GM18520 (cell line): ENCODE measurements around the gene SPON1.
A peak's percentile ranks its signal among the peaks of the same experiment; 100 is the strongest.
"Not testable (repeated sequence)": the region's sequence is repeated elsewhere in the genome, so short reads cannot be mapped to it uniquely, and the experiment has no call there.

ENCODE experiments used
- ATAC-seq: cut with Tn5 transposase; IDR thresholded peaks from one replicate; pipeline ENCODE4 v1.9.1; 2021; ENCODE audit not compliant: unreplicated experiment

The SPON1 gene

DNA sequence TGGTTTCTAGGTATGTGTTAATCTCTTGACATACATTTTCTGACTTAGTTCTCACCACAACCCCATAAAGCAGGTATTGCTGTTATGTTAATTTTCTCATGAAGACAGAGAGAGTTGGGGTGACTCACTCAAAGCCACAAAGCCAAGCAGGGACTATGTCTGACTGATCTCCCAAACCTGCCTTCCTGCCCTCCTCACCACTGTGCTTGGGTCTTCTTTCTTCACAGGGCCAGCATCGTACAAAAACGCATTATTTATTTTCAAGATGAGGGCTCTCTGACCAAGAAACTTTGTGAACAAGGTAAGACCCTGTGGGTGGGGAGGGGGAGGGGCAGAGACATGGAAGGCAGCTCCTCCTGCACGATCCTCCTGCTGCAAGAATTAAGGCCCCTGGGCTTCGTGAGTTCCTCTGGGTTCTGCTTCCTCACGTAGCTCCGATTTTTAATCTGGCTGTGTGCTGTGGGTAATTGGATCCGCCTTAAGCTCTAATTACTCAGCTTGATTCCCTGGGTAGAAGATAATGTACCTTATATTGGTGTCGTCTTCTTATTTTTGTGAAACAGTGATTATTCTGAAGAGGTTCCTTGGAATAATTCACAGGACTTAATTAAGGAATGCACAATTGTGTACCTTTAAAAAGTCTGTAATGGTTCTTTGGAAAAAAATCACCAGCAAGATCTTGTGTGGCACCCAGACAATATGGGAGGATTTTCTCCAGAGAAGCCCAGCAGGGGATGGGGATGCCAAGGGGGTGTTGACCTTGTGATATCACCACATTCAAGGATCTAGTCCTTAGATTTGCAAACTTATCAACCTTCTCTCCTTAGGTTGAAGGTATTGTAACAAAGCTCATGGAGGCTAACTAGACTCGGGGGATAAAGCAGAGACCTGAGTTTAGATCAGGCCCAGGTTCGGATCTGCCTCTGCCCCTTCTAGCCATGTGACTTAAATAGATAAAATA is 112.9 kb downstream of the SPON1 start:
- ATAC-seq = peak; percentile 70

DNA sequence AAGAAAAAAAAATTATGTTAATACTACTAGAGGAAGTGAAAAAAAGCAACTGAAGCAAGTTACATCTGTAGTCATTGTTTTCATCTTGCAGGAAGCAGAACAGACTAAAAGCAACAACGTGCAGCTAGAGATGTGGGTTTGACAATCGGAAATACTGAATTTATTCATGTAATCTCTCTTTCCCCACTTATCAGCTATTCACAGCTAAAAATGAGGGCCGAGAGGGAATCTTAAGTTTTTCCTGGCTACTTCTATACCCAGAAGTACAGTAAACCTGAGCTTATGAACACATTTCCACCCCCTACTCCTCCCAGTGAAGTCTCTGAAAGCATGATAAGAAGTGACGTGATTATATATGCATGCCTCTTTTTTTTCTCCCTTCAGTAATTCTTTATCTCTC is 116.5 kb downstream of the SPON1 start:
- no peak for ATAC-seq

DNA sequence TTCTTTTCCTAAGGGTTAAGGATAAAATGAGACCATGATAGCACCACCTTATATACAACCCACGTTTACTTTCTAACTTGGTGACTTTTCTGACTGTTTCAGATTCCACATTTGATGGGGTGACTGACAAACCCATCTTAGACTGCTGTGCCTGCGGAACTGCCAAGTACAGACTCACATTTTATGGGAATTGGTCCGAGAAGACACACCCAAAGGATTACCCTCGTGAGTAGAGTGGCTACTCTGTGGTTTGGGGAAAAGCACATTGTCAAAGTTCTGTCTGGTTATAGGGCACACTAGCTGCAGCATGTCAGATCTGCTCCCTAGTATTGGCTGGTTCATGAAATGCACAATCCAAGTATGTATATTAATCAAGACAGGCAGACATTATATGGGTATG is 117.3 kb downstream of the SPON1 start:
- ATAC-seq = no peak

DNA sequence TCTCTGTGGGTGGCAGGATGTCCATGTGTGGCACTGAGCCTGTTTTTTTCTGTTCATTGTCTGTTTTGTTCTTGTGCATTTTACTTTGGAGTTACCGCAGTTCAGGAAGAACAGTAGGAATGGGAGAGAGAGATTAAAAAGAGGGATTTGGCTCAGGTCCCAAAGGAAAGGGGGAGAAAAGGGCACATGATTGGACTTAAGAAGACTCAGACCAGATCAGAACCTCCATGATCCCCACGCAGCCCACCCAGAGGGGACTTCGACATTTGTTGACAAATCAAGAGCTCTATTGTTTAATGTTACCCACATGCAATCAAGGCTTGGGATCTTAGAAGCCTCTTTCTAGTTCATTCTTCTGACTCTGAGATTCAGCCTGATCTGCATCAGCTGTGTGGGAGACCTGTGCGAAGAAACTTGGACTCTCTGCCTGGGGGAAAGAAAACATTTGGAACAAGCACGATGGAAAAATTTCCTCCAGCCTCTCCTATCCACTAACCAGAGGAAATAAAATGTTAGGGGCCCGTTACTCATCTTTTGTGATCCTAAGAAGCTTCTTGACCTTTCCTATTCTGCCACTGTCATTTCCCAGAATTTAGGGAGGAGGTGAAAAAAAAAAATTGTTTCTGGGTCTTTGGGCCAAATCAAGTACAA is 119.2 kb downstream of the SPON1 start:
- no peak for ATAC-seq

- ATAC-seq = no peak
Observed at GRCh38 chr11:14082338-14082737, 119.8 kb downstream of the SPON1 start.

GRCh38 chr11:14088861-14089260 is 126.3 kb downstream of the SPON1 start:
- ATAC-seq = not testable (repeated sequence)

DNA sequence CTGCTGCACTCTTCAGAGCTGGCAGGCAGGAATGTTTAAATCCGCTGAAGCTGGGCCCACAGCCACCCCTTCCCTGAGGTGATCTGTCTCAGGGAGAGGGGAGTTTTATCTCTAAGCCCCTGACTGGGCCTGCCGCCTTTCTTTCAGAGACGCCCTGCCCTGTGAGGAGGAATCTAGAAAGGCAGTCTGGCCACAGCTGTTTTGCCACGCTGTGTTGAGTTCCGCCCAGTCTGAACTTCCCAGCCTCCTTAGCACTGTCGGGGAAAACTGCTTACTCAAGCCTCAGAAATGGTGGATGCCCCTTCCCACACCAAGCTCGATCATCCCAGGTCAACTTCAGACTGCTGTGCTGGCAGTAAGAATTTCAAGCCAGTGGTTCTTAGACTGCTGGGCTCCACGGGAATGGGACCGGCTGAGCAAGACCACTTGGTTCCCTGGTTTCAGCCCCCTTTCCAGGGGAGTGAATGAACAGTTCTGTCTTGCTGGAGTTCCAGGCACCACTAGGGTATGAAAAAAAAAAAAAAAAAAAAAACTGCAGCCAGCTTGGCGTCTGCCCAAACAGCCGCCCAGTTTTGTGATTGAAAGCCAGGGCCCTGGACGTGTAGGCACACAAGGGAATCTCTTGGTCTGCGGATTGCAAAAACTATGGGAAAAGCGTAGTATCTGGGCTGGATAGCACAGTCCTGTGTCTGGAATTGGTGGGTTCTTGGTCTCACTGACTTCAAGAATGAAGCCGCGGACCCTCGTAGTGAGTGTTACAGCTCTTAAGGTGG is 127.4 kb downstream of the SPON1 start:
- ATAC-seq = no peak

DNA sequence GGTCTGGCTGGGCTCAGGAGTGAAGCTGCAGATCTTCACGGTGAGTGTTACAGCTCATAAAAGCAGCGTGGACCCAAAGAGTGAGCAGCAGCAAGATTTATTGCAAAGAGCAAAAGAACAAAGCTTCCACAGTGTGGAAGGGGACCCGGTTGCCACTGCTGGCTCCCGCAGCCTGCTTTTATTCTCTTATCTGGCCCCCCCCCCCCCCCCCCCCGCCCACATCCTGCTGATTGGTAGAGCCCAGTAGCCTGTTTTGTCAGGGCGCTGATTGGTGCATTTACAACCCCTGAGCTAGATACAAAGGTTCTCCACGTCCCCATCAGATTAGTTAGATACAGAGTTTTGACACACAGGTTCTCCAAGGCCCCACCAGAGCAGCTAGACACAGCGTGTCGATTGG is 128.1 kb downstream of the SPON1 start:
- ATAC-seq = not testable (repeated sequence)

DNA sequence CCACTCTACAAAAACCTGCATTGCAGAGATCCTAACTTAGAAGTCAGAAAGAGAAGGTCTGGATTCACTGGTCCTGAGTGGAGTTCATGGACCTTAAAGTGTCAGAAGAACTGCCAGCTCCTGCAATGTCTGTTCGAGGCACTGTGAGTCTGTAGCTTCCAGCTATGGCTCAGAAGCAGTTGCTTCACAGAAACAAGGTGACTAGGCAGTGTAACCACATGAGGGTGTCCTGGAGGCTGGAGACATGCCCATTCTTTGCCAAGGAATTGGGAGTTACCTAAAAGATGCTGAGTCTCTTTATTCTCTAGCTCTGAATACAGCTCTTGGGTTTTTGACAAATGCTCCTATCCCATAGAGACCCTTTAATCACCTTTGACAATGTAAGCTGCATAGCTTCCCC is 130.5 kb downstream of the SPON1 start:
- no peak for ATAC-seq

- ATAC-seq = no peak
Observed at GRCh38 chr11:14094481-14095037, 132.0 kb downstream of the SPON1 start.

- no peak for ATAC-seq
Observed at GRCh38 chr11:14095882-14096281, 133.4 kb downstream of the SPON1 start.

DNA sequence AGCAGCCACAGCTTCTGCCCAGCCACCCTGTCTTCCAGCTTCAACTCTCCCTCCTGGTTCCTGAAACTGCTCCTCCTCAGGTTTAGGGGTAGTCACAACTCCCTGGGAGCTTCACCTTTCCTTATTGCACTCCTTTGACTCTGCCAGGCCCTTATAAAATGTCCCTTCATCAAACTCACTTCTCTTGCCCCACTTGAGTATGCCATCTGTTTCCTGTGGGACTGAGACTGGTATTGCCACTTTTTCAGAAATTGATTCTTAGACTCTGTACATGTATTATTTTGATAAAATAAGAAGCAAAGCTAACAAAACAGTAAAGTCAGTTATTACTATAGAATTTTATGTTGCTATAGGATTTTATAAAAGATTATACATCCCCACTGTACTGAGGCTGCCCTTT is 134.1 kb downstream of the SPON1 start:
- ATAC-seq = no peak

DNA sequence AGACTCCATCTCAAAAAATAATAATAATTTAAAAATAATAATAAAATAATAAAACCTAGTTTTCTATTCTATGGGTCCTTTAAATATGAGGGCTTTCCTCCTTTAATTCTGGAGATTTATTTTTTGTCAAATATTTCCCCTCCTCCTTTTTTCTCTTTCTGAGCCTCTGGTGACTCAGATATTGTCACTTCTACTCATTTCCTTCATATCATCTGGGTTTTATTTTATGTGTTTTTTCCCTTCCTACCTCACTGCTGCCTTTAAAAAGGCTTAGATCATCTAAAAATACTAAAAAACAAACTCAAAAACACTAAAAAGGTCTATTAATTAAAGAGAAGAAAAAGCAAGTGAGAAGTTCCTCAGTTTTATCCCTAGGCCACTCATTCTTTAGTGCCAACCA is 138.9 kb downstream of the SPON1 start:
- ATAC-seq = no peak

DNA sequence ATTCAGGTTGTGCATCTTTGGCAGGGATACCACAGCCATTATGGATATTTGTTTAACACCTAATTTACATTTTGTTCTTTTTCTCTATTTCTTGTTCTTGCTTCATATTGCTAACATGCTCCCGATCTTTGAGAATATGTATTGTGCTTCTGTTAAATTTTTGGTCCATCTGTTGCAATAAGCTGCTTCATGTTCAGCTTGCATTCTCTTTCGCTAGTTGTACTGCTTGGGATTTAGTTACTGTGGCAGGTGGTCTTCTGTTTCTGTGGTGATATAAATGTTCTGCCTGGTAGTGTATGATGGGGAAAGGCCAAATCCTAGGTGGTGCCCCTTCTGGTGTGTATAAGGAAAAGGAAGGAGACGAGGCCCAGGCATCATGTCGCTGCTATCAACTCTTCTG is 140.2 kb downstream of the SPON1 start:
- ATAC-seq = no peak

GRCh38 chr11:14105446-14105845 is 142.9 kb downstream of the SPON1 start:
- no peak for ATAC-seq

- no peak for ATAC-seq
Observed at GRCh38 chr11:14106303-14107049, 144.0 kb downstream of the SPON1 start.

- ATAC-seq = no peak
Observed at GRCh38 chr11:14107050-14107430, 144.5 kb downstream of the SPON1 start.

- no peak for ATAC-seq
Observed at GRCh38 chr11:14109742-14110141, 147.2 kb downstream of the SPON1 start.

- no peak for ATAC-seq
Observed at GRCh38 chr11:14110629-14111028, 148.1 kb downstream of the SPON1 start.

DNA sequence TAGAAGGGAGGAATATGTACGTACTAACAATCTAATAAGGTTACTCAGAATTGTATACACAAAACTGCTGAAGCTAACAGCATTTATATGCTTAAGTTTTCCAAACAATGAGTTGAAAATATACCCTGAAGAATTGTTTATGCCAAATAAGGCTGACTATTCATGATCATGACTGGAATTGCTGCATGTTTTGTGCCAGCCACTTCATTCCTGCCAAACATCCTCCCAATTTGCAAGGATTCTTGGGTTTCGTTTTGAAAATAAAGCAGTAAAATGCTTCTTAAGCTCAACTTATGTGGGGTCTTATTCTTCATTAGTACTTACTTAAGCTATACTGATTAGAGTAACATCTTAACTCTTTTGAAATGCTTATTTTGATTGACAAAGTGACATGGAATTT is 149.0 kb downstream of the SPON1 start:
- ATAC-seq = no peak

DNA sequence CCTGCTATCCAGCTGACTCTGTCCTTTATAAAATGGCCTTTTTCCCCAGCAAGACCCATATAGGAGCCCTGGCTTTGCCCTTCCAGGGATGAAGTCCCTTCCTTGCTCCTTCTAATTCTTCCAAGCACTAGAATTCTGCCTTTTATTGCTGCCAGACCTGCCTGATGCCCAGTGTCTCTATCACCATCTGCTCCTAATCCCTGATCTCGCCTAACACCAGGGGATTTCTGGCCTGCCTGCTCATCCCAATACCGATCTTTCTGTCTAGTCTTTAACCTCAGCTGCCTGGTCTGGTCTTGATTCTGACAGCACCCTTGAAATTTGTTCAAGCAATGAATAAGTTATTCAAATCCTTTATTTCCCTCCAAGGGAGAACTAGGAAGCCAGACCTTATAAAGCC is 150.2 kb downstream of the SPON1 start:
- no peak for ATAC-seq
